ENCODE data around the gene ESPL1.
A peak's percentile ranks its signal among the peaks of the same experiment; 100 is the strongest.

Gene ESPL1

DNA sequence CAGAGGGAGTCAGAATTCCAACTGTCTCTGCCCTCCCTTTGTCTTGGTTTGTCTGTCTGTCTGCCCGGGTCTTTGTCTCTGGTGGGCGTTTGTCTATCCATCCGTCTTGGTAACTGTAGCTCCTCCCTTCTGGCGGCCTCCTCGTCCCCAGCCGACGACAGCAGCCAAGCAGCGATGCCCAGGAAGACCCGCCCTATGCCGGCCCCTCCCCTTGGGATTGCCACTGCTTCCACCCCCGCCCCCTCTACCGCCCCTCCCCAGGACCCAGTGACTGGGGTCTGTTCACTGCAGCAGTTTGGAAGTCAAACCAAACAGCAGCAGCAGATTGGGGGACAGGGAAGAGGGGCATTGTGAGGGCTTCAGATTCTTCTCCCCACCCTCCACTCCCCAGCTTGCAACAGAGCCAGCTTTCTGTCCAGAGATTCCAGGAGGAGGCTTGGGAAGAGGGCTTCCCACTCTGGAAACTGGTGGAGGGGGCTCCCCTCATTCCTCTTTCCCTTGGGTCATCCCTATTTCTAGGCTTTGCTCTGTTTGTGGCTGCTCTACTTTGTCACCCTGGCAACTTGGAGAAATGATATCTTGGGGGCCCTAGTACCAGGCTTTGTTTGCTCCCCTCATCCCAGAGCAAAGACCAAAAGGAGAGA lies 33.7 kb upstream of the ESPL1 start:
- Histone ChIP-seq H3K4me1 (peaks cover 25% of the 10 kb centered on the region), H3K9me3 (no peaks in the 10 kb centered on the region), H3K36me3 (no peaks in the 10 kb centered on the region), H3K4me3 (ENCODE audit: low read depth, low read length) (peak overlapping the region; percentile 30), H3K27me3 (no peaks in the 10 kb centered on the region)
- TF ChIP-seq, protein P1, sequence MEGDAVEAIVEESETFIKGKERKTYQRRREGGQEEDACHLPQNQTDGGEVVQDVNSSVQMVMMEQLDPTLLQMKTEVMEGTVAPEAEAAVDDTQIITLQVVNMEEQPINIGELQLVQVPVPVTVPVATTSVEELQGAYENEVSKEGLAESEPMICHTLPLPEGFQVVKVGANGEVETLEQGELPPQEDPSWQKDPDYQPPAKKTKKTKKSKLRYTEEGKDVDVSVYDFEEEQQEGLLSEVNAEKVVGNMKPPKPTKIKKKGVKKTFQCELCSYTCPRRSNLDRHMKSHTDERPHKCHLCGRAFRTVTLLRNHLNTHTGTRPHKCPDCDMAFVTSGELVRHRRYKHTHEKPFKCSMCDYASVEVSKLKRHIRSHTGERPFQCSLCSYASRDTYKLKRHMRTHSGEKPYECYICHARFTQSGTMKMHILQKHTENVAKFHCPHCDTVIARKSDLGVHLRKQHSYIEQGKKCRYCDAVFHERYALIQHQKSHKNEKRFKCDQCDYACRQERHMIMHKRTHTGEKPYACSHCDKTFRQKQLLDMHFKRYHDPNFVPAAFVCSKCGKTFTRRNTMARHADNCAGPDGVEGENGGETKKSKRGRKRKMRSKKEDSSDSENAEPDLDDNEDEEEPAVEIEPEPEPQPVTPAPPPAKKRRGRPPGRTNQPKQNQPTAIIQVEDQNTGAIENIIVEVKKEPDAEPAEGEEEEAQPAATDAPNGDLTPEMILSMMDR (IDR thresholded peaks at IDR 0.05; ENCODE audit: low read depth, low read length), result no peak
- peak; percentile 77 for DNase-seq

DNA sequence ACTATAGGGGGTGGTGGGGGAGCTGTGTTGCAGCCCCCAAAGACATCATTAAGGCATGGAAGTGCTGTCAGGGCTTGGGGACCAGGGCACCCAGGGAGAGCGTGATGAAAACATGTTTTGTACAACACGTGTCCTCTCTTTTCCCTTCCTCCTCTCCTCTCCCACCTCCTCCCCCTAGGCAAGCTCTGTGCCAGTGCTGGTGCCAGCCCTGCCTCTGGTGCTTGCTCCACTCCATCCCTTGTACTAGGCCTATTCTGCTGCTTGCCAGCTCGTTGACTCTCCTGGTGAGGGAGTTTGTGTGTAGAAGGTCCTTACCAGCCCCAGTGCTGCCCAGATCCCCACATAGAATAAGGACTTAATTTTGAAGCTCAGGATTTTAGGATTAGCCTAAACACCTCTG lies 32.9 kb upstream of the ESPL1 start:
- DNase-seq, result no peak
- TF ChIP-seq, protein P1 (IDR thresholded peaks at IDR 0.05; ENCODE audit: low read depth, low read length), result no peak
- Histone ChIP-seq H3K36me3 (no peaks in the 10 kb centered on the region), H3K4me1 (peaks cover 25% of the 10 kb centered on the region), H3K4me3 (ENCODE audit: low read depth, low read length) (no peak overlapping the region), H3K27me3 (no peaks in the 10 kb centered on the region), H3K9me3 (no peaks in the 10 kb centered on the region)

DNA sequence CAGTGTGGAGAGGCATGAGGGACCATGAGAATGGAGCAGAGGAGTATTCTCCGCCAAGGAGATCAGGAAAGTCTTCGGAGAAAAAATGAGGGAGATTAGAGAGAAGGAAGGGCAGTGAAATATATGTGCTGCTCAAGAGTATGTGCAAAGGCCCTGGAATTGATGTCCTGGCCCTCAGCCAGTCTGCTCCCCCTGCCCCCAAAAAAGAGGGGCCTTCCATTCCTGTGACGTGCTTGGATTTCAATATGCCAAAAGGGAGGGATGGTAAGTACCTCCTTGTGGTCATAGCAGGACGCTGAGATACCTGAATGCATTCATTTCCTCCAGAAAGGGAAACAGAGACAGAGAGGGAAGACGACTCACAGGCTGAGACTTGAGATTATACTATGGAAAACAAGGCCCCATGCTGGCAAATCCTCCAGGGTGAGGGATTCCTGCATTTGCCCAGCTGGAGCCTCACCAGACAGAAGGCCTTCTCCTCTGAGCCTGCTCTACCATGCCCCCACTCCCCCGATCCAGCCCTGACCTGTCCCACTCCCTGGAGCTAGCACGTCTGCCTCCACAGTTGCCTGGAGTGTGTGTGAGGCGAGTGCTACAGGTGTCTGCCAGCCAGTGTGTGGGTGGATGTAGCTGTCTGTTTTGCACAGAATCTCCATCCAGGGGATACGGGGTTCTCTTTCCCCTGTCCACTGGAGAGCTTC lies 32.2 kb upstream of the ESPL1 start:
- H3K9me3 ChIP-seq, result no peaks in the 10 kb centered on the region
- no peak overlapping the region for H3K4me3 ChIP-seq (ENCODE audit: low read depth, low read length)
- peaks cover 25% of the 10 kb centered on the region for H3K4me1 ChIP-seq
- H3K36me3 ChIP-seq, result no peaks in the 10 kb centered on the region
- H3K27me3 ChIP-seq, result no peaks in the 10 kb centered on the region
- DNase-seq, result no peak
- TF ChIP-seq, protein P1 (IDR thresholded peaks at IDR 0.05; ENCODE audit: low read depth, low read length), result no peak

DNA sequence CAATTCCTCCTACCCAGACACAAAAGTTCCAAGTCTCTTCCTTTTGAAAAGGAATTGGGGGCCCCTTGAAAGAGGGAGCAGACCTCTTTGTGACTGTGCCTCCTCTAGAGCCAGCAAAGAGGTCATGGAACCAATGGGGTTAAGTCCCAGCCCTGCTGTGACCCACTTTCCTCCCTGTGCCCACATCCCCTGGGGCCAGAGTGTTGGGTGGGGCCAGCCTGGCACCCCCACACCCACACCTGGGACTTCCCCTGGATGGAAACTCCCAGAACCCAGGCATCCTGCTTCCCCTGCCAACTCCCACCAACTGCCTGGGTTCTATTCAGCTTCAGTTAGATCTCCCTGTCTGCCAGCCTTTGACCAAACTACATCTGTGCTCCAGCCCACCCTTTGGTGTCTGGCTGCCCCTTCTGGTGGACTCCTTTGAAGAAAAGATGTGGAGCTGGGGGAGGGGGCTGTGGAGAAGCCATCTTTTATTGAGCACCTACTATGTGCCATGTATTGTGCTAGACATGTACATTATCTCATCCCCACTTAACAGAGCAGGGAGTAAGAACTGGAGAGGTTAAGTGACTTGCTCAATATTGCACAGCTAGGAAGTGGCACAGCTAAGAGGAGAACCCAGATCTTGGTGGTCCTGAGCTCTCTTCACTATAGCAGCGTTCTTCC lies 31.5 kb upstream of the ESPL1 start:
- Histone ChIP-seq H3K36me3 (no peaks in the 10 kb centered on the region), H3K27me3 (no peaks in the 10 kb centered on the region), H3K4me1 (peaks cover 23% of the 10 kb centered on the region), H3K9me3 (no peaks in the 10 kb centered on the region), H3K4me3 (ENCODE audit: low read depth, low read length) (no peak overlapping the region)
- no peak for DNase-seq
- TF ChIP-seq, protein P1 (IDR thresholded peaks at IDR 0.05; ENCODE audit: low read depth, low read length), result no peak

DNA sequence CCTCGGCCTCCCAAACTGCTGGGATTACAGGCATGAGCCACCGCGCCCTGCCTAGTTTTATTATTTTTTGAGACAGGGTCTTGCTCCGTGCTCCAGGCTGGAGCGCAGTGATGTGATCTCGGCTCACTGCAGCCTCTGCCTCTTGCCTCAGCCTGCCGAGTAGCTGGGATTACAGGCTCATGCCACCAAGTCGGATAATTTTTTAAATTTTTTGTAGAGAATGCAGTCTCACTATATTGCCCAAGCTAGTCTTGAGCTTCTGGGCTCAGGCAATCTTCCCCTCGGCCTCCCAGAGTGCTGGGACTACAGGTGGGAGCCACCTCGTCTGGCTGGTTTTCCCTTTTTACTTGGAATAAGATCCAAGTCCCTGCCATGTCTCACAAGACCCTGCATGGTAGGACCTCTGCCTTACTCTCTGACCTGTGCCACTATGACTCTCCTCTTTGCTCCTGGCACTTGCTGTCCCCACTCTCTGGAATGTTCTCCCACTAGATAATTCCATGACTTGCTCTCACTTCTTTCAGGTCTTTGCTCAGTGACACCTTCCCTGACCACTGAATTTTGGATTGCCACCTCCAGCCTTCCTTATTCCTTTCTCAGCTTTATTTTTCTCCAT lies 28.3 kb upstream of the ESPL1 start:
- DNase-seq, result no peak
- peaks cover 5% of the 10 kb centered on the region for H3K4me1 ChIP-seq
- no peaks in the 10 kb centered on the region for H3K27me3 ChIP-seq
- H3K9me3 ChIP-seq, result no peaks in the 10 kb centered on the region
- no peaks in the 10 kb centered on the region for H3K36me3 ChIP-seq
- TF ChIP-seq, protein P1 (IDR thresholded peaks at IDR 0.05; ENCODE audit: low read depth, low read length), result no peak
- H3K4me3 ChIP-seq (ENCODE audit: low read depth, low read length), result no peak overlapping the region
